ENCODE results near the gene FHL1. TPM values are rescaled to one million over a fixed set of nuclear protein-coding genes. Genes with fewer than 3 reads are reported as not detected.

Gene FHL1
- total RNA-seq, 1 donor = 98.1 TPM

- H3K4me3 ChIP-seq (ENCODE audit: low read depth, low read length) = no peak overlapping the region
- TF ChIP-seq CTCF (IDR thresholded peaks at IDR 0.05; ENCODE audit: insufficient read depth, low read length) = no peak
- DNase-seq (ENCODE audit: low read depth) = peak; percentile 40
These were observed 20.4 kb upstream of the FHL1 start for GRCh38 chrX:136126872-136127406.

- no peak for DNase-seq (ENCODE audit: low read depth)
- H3K4me3 ChIP-seq (ENCODE audit: low read depth, low read length) = no peak overlapping the region
- TF ChIP-seq CTCF (IDR thresholded peaks at IDR 0.05; ENCODE audit: insufficient read depth, low read length) = no peak
These were observed 18.6 kb upstream of the FHL1 start for GRCh38 chrX:136128743-136129142.

GRCh38 chrX:136130931-136131833 lies 16.2 kb upstream of the FHL1 start:
- TF ChIP-seq CTCF (IDR thresholded peaks at IDR 0.05; ENCODE audit: insufficient read depth, low read length) = no peak
- H3K4me3 ChIP-seq (ENCODE audit: low read depth, low read length) = no peak overlapping the region
- DNase-seq (ENCODE audit: low read depth) = peak; percentile 90

- no peak for TF ChIP-seq CTCF (IDR thresholded peaks at IDR 0.05; ENCODE audit: insufficient read depth, low read length)
- no peak overlapping the region for H3K4me3 ChIP-seq (ENCODE audit: low read depth, low read length)
- DNase-seq (ENCODE audit: low read depth) = no peak
These were observed 8.4 kb upstream of the FHL1 start for GRCh38 chrX:136138939-136139338.

GRCh38 chrX:136141569-136141968 lies 5.8 kb upstream of the FHL1 start:
- no peak for DNase-seq (ENCODE audit: low read depth)
- H3K4me3 ChIP-seq (ENCODE audit: low read depth, low read length) = no peak overlapping the region
- no peak for TF ChIP-seq CTCF (IDR thresholded peaks at IDR 0.05; ENCODE audit: insufficient read depth, low read length)

- no peak overlapping the region for H3K4me3 ChIP-seq (ENCODE audit: low read depth, low read length)
- DNase-seq (ENCODE audit: low read depth) = no peak
- TF ChIP-seq CTCF (IDR thresholded peaks at IDR 0.05; ENCODE audit: insufficient read depth, low read length) = no peak
These were observed 4.7 kb upstream of the FHL1 start for GRCh38 chrX:136142592-136142991.
